Endothelial cell of hepatic sinusoid (primary cell): Measurements from ENCODE around the gene HS3ST4.

Experiments used
- in situ Hi-C: cut with HindIII; loops from 2 replicates; pipeline ENCODE4 v1.10.0; 2017; ENCODE audit warnings: low sequenced_read_pairs

HS3ST4 gene

DNA sequence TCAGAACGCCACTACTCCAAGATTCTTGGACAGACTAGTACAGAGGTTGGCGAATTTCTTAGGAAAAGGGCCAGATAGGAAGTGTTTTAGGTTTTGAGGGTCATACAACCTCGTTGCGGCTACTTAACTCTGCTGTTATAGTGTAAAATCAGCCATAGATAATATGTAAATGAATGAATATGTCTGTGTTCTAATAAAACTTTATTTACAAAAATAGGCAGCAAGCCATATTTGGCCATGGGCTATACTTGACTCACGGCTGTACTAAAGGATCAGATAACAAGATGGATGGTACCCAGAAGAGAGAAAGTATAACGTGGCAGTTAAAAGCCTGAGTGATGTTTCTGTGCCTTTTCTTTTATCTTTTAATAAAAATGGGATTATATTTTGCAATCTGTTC, 125.5 kb downstream of the HS3ST4 start:
- in situ Hi-C loops: no loop called here

DNA sequence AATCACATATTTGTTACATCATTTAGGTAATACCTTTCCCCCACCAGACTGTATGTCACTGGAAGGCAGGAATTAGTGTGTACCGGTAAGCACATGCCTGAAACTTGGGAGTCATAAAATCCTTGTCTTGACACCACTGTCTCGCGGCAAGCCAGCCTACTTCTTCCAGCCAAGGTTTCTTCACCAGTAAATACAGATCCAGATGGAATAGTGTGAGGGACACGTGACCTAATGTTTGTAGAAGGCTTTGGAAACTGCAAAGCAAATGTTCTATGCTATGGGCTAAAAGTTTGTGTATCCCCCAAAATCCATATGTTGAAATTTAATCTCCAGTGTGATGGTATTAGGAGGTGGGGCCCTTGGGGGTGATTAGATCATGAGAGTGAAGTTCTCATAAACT, 126.1 kb downstream of the HS3ST4 start:
- in situ Hi-C loops: no loop called here

DNA sequence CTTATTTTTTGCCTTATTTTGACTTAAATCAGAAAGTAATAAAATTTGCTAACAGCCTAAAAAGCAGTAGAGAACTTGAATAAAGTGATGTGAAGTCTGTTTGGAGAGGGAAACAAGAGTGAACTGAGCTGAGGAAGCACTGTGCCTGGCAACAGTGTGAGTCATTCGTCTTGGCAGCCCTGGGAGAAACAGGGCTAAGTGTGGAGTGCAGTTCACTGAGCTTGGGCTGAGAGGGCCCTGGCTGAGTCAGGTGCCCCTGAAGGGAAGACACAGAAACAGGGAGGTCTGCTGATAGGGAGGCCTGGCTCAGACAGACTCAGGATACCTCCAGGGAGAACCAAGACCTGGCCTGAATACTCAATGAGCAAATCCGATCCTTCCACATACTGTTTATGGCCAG, 132.1 kb downstream of the HS3ST4 start:
- in situ Hi-C loops: no loop called here

DNA sequence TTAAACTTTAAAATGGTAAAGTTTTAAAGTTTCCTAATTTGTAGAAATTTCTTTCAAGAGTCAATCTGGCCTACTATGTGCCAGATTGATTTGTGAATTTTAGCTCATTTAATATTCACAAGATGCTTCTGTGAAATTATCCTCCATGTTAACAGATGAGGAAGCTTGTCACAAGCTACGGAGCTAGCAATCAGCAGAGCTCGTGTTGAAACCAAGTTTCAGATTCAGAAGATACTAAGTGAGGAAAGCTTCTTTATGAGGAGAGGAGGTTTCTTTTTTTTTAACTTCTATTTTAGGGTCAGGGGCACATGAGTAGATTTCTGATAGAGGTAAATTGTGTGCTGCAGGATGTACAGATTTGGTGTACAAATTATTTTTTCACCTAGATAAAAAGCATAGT, 135.9 kb downstream of the HS3ST4 start:
- in situ Hi-C loops: no loop called here

DNA sequence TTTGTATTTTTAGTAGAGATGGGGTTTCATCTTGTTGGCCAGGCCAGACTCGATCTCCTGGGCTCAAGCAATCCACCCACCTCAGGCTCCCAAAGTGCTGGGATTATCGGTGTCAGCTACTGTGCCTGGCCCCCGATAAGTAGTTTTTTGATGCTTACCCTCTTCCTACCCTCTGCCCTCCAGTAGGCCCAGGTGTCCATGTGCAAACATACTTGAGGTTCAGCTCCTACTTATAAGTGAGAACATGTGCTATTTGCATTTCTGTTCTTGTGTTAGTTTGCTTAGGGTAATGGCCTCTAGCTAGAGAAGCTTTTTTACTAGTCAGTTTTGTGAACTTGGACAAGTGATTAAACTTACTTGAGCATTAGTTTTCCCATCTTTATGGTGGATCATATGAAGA, 136.8 kb downstream of the HS3ST4 start:
- in situ Hi-C loops: no loop called here

DNA sequence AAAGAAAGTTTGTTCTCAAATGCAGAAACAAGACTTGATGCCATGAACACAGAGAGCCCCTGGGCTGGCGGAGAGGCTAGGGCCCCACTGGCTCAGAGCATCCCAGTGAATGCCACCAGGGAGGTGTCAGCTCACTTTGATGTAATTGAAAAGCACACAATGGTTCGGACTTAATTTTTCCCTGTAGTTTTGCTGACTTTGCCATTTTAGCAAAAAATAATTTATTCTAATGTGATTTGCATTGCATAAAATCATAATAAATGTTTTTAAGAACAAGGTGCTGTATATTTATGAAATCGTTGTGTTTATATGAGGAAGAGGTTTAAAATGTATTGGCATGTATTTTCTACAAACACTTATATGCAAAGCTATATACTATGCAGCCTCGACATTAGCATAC, 140.5 kb downstream of the HS3ST4 start:
- in situ Hi-C loops: no loop called here

DNA sequence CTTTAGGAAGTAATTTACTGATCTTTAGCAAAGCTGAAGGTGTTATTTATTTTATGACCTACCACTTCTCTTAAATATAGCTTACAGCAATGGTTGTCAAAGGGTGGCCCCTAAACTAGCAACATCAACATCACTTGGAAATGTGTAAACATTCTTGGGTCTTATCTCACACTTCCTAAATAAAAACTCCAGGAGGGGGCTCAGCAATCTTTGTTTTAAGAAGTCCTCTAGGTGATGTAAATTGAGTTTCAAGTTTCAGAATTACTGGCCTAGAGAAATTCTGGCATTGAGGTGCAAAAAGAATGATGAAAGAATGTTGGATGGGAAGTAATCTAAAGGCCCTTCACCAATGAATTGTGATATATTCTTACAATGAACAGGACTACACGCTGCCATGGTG, 142.3 kb downstream of the HS3ST4 start:
- in situ Hi-C loops: no loop called here

DNA sequence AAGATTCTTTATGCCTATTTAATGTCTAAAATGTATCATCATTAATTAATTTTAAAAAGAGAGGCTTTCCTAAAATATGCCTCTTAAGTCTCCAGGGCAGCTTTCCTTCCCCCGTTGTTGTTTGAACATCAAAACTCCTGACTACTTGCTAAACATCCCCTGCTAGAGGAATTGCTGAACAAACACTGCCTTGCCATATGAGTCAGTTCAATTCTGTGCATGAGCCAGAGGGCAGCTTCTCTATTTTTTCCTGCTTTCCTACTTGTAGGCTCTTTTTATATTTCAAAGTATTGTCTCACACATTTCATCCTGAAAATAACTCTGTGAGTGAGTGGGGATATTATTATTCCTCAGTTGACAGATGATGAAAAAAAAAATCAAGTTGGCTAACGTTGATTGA, 143.4 kb downstream of the HS3ST4 start:
- in situ Hi-C loops: no loop called here

DNA sequence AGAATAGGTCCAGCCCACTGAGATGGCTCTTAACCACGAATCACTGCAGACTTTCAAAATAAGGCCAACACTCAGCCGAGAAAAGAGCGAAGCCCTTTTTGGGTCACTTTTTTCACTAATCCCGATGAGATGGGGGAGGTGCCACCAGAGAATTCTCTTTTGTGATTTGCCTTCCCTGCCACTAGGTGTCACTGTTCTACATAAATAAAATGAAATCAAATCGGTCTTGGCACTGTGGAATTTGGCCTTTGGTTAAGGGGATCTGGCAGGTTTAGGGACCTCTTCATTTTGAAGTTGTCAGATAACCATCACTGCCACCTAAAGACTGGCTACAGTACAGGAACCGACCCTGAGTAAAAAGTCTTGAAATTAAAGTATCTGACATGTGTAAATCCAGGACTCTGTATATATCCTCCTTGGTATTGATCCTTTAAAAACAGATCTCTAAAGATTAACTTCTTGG, 147.0 kb downstream of the HS3ST4 start:
- in situ Hi-C loops: no loop called here

DNA sequence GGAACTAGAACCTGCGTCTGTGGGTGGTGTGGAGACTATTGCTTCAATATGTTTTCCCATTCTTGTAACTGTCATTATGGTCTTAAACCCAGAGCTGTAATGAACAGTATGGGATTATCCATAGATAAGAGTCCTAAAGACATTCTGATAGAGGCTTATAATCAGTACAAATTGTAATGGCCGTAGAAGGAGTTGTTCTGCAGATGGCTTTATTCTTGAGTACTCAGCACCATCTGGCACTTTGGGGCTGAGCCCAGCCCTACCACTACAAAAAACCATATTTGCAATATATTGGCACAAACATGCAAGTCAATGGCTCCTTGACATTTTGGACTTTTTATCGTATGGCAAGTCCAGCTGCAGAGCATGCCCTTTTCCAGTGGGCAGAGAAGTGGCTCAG, 150.0 kb downstream of the HS3ST4 start:
- in situ Hi-C loops: no loop called here

DNA sequence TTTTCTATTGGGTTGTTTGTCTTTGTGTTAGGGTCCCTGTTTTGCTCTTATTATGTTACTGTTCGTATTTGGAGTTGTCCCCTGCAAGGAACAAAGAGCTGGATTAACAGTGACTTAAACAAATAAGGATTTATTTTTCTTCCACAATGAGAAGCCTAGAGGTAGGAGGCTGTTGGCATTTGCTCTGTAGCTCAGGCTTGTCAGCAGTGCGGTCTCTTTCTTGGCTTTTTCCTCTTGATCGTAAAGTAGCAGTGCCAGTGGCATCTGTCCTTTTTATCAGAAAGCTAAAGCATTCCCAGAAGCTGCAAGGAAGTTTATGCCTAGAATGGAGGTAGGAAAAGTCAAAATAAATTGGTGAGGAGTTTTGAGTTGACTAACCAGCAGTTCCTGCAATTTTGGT, 154.1 kb downstream of the HS3ST4 start:
- in situ Hi-C loops: no loop called here

DNA sequence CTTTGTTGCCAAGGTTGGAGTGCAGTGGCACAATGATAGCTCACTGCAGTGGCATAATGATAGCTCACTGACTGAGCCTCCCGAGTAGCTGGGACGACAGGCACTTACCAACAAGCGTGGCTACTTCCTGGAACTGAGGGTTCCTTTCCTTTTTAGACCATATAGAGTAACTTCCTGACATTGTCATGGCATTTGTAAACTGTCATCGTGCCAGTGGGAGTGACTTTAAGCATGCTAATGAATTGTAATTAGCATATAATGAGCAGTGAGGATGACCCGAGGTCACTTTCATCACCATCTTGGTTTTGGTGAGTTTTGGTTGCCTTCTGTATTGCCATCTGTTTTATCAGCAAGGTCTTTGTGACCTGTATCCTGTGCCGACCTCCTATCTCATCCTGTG, 162.4 kb downstream of the HS3ST4 start:
- in situ Hi-C loops: no loop called here

DNA sequence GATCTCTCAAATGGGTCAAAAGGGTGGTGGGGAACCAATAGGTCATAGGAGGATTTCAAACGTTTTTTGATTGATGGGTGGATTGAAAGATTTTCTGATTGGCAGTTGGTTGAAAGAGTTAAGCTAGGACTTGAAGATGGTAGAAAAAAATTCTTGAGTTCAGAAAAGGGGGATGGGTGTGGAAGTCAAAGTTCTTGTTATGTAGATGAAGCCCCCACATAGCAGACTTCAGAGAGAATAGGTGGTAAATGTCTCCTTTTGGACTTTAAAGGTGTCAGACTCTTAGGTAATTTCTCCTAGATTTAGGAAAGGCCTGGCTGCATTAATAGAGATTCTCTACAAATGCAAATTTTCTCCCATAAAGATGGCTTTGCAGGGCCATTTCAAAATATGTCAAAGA, 163.3 kb downstream of the HS3ST4 start:
- in situ Hi-C loops: no loop called here

DNA sequence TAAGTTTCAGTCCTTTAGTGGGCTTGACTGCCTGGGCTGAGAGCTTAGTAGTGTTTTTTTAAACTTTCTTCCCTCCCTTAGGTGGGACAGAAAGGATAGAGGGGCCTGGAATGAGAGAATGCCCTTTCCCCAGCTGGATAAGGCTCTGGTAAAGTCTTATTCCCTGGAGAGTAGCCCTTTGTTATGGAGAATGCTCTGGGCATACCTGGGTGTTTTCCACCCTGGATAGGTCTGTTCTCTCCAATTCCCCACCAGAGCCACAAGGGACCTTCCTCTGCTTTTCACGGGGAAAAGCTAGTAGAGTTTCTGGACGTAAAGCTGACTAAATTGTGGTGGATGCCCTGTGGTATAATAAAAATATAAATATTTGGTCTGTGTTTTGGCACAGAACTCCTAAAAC, 164.1 kb downstream of the HS3ST4 start:
- in situ Hi-C loops: no loop called here

DNA sequence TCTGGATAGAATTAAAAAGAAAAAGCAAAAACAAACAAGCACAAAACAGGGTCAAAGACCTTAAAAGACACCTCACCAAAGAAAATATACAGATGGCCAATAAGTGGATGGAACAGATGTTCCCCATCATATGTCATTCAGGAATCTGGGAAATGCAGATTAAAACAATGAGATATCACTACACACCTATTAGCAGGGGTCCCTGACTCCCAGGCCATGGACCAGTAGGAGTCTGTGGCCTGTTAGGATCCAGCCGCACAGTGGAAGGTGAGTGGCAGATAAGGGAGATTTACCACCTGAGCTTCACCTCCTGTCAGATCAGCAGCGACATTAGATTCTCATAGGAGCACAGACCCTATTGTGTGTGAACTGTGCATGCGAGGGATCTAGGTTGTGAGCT, 167.9 kb downstream of the HS3ST4 start:
- in situ Hi-C loops: no loop called here

DNA sequence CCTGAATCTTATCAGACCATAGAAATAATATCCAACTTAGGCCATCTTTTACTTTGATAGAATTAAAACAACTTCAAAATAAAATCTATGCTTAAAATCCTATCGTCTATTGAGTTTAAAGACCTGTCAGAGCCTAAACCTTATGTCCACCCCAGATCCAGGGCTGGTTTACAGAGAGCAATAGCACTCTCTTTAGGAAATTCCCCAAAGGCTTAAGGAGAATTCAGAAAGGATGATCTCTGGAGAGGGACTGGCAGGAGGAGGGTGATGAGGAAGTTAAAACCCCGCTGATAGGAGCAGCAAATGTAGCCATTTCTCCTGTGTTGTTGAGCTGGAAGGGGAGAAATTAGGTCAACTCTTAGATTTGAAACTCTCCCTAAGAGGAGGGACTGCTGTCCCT, 175.3 kb downstream of the HS3ST4 start:
- in situ Hi-C loops: no loop called here

DNA sequence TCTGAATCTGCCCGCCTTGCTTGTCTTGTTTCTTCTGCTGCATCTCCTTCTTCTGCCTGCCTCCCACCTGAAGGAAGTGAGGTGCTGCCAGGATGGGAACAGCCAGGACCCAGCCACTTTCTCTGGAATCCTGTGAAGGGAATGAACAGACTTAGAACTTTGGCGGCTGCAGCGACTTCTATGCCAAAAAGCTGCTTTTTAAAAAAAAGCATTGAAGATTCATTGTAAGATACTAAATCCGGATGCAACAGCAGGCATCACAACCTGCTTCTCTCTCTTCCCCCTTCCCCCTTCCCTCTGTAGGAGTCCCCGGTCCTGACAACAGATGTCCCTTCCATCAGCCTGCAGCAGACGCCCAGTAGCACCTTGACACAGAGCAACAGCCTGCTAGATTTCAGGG, 176.3 kb downstream of the HS3ST4 start:
- in situ Hi-C loops: no loop called here

DNA sequence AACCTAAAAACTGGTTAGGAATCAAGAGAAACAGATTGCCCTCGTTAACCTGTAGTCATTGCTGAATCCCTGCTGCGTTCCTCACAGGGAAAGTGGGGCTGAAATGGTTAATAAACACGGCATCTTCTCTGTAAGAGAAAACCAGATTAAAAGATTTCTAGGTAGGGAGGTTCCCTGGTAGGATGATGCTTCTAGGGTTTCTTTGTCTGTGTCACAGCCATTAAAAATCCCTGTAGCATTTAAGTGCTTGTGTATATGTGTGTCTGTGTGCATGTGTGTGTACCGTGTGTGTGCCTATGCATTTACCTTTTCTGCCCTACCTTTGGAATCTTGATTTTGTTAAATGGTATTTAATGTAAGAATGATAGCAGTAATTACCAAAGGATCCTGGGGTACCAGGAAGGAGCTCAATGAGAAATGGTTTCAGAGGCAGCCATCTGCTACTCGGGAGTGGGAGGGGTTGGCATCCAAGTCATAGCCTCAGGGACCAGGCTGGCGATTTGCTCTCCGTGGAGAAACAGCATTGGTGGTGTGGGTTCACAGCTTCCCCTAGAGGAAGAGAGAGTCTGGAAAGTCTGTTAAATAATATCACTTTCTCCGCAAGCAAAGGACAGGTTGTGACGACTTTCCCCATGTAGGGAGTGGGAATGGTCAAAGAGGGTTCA, 177.1 kb downstream of the HS3ST4 start:
- in situ Hi-C loops: no loop called here

DNA sequence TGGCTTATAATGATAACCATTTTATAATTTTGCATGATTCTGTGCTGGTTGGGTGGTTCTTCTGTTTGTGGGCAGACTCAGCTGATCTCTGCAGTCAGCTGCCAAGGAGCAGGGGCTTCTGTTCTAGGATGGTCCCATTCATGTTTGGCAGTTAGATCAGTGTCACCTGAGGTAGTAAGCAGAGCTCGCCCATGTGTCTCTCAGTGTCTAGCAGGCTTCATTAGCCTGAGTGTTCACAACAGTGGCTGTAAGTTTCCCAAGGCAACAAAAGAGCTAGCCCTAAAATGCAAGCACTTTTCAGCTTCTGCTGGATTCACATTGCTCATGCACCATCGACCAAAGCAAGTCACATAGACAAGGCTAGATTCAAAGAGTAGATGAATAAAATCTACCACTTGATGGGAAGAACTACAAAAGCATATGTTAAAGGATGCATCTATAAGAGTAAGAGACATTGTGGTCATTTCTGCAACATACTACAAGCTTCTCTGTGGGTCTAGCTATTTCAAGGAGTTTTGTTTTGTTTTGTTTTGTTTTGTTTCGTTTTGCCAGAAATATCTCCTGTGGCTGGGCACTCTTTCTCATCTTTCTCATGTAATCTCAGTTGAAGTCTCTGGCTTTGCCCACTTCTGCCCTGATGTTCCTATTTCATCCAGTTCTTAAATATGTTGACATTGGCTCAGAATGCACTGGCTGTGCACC, 180.8 kb downstream of the HS3ST4 start:
- in situ Hi-C loops: no loop called here

DNA sequence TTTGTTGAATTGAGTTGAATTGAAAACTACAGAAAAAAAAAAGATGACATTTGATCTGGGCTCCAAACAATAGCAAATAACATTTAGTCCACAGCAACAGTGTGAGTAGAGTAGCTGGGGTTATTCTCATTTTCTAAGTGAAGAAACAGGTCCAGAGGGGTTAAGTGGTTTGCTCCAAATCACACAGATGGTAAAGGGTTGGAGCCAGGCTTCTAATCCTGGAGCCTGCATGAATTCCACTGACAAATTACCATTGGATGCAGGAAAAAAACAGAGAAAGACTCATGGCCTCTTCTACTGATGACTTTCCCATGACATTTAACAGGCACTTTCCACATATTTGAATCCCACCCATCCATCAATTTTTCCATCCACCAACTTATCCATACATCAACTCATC, 182.4 kb downstream of the HS3ST4 start:
- in situ Hi-C loops: no loop called here

DNA sequence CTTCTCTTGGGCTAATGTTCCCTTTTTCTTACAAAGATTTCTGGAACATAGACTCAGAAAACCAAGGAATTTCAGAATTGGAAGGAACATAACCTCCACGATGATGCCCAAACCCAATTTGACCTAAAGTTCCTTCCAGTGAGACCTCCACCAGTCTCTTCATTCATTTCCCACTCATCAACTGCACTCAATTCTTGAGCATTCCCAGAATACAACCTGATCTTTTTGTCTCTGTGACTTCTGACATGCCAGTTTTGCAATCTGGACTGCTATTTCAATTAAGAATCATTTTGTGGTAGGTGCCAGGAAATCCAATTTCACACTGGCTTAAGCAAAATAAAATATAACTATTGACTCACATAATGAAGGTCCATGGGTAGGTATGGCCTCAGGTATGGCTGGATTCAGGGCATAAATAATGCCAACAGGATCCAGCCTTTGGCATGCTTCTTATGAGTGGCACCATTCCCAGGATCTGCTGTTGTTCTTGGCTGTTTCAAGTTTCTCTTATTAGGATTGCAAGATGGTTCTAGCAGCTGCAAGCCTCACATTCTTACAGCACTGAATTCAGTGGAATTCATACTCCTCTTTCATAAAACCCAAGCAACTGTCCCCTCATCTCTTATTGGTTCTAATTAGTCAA, 184.3 kb downstream of the HS3ST4 start:
- in situ Hi-C loops: no loop called here

DNA sequence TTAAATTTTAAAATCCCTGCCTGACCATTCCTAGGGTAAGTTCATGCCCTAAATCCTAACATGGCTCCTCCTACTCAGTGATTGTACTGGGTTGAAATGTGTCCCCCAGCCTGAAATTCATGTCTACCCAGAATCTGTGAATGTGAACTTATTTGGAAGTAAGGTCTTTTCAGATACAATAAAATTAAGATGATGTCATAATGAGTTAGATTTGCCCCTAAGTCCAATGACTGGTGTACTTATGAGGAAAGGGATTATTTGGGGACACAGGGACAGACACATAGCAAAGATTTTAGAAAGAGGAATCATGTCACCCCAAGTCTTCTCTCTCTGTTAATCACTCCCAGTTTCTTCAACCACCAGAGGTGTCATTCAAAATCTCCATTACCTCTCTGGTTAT, 185.3 kb downstream of the HS3ST4 start:
- in situ Hi-C loops: no loop called here
